GM12865 (cell line): ENCODE results near the gene PLPPR4.
"Not testable (repeated sequence)": the region's sequence is repeated elsewhere in the genome, so short reads cannot be mapped to it uniquely, and the experiment has no call there.

Source experiments
- DNase-seq: peaks from one replicate; pipeline ENCODE4 v3.0.0; 2010; ENCODE audit warnings: low read depth
- H3K4me3 ChIP-seq: 2 replicates; pipeline ENCODE4 v1.5.1; 2011; ENCODE audit warnings: mild to moderate bottlenecking, low read depth, low read length, control low read depth
- CTCF ChIP-seq: IDR thresholded peaks from 2 replicates; pipeline ENCODE4 v1.5.1; 2011; ENCODE audit warnings: low read length, control low read depth, low read depth, inconsistent platforms; ENCODE audit not compliant: insufficient read depth; ENCODE audit errors: missing control alignments

Gene PLPPR4

GRCh38 chr1:99279525-99279924, 15.2 kb downstream of the PLPPR4 start:
- no peak for DNase-seq
- no peak overlapping the region for H3K4me3 ChIP-seq
- TF ChIP-seq CTCF: no peak

- TF ChIP-seq CTCF: no peak
- H3K4me3 ChIP-seq: no peak overlapping the region
Observed at GRCh38 chr1:99281105-99281504, 16.8 kb downstream of the PLPPR4 start.

GRCh38 chr1:99282536-99282935, 18.2 kb downstream of the PLPPR4 start:
- DNase-seq: no peak
- TF ChIP-seq CTCF: no peak
- no peak overlapping the region for H3K4me3 ChIP-seq

More at GRCh38 chr1:99281105-99281504, 16.8 kb downstream of the PLPPR4 start:
- DNase-seq: no peak

- H3K4me3 ChIP-seq, DNase-seq: not testable (repeated sequence)
Observed at GRCh38 chr1:99283521-99283920, 19.2 kb downstream of the PLPPR4 start.

- no peak for DNase-seq
- H3K4me3 ChIP-seq: no peak overlapping the region
- TF ChIP-seq CTCF: no peak
Observed at GRCh38 chr1:99292886-99293285, 28.6 kb downstream of the PLPPR4 start.

- no peak for DNase-seq
- H3K4me3 ChIP-seq: no peak overlapping the region
- no peak for TF ChIP-seq CTCF
Observed at GRCh38 chr1:99297923-99298322, 33.6 kb downstream of the PLPPR4 start.

GRCh38 chr1:99304725-99305282, 40.5 kb downstream of the PLPPR4 start:
- DNase-seq: no peak
- TF ChIP-seq CTCF: no peak
- no peak overlapping the region for H3K4me3 ChIP-seq
